Peyer's patch (tissue), 4 donors: Measurements from ENCODE around the gene NTN5. TPM values are rescaled to one million over a fixed set of nuclear protein-coding genes. Genes with fewer than 3 reads are reported as not detected.

Source experiments
- DNase-seq, 3 donors: peaks; one replicate each; pipeline ENCODE4 v3.0.0-alpha.2; 2017 to 2019
- H3K27ac ChIP-seq, 4 donors: fragments of 200-600 bp; sonication (generic); one replicate each; pipeline ENCODE4 v1.5.1; 2016 to 2019
- H3K27me3 ChIP-seq, 2 donors: fragments of 200-600 bp; sonication (generic); one replicate each; pipeline ENCODE4 v1.5.1; 2019
- H3K36me3 ChIP-seq, 3 donors: fragments of 200-600 bp; sonication (generic); one replicate each; pipeline ENCODE4 v1.5.1; 2016 to 2019
- H3K4me1 ChIP-seq, 4 donors: fragments of 200-600 bp; sonication (generic); one replicate each; pipeline ENCODE4 v1.5.1; 2016 to 2019
- H3K4me3 ChIP-seq, 4 donors: fragments of 200-600 bp; sonication (generic); 1 replicate in 3 of 4; 2 replicates in 1 of 4; pipeline ENCODE4 v1.5.1; 2016 to 2019; ENCODE audit warnings: mild to moderate bottlenecking in 1 of 4
- H3K9me3 ChIP-seq, 4 donors: fragments of 200-600 bp; sonication (generic); one replicate each; pipeline ENCODE4 v1.5.1; 2016 to 2019; ENCODE audit warnings: mild to moderate bottlenecking in 1 of 4
- POLR2A ChIP-seq, 2 donors: fragments of 450-650 bp; IDR thresholded peaks; one replicate each; pipeline ENCODE4 v1.5.1; 2017; ENCODE audit warnings: antibody characterized with exemption in 2 of 2, mild to moderate bottlenecking in 2 of 2, moderate library complexity in 2 of 2
- total RNA-seq, 4 donors: library from RNA; depleted of rRNA; stranded (reverse); fragments of >200 nt; gene quantifications; one replicate each; pipeline ENCODE4 v1.1.0, GENCODE V29; 2016
- TF ChIP-seq, protein P1 (sequence below), 6 experiments: fragments of 450-650 bp in 4 of 6; fragments of 200-600 bp in 2 of 6; sonication (generic) in 1 of 6; IDR thresholded peaks; one replicate each; pipeline ENCODE4 v1.5.1; 2017 to 2019; ENCODE audit warnings: antibody characterized with exemption in 6 of 6, mild to moderate bottlenecking in 3 of 6, moderate library complexity in 1 of 6

The NTN5 gene
- total RNA-seq, 4 donors from 2014 or later: 6.8 TPM; not detected in 3

DNA sequence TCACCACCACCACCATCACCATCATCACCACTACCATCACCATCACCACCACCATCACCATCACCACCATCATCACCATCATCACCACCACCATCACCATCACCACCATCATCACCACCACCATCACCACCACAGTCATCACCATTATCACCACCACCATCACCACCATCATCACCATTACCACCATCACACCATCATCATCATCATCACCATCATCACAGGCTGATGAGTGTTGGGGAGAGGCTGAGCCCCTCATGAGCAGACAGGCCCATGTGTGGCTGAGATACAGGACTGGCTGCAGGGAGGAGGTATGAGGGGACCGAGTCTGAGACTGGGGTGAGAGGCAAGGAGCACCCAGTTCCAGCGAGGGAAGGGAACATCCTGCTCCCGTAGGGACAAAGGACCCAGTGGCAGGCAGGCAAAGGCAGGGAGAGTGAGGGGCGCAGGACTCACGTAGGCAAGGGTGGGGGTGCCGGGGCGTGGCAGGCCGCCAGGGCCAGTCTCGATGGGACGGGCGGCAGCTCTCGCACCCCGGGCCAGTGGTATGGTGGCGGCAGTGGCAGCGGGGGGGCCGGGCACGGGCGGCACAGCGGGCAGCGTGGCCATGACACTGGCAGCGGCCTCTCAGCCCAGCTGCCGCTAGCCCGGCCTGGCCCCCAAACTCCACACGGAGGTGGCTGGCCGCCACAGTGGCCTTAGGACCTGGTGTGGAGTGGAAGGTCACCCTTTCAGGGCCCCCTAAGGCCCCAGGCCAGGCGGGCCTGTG, 2.7 kb downstream of the NTN5 start:
- H3K27ac ChIP-seq: no peak overlapping the region

DNA sequence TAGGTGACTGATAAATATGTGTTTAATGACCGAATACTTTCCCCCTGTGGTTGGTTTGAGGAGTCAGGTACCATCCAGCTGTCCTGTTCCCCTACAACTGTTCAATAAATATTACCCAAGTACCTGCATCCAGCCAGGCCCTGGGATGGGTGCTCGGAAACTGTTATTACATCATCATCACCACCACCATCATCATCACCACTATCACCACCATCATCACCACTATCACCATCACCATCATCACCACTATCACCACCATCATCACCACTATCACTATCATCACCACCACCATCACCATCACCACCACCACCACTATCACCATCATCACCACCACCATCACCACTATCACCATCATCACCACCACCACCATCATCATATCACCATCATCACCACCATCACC, 4.1 kb downstream of the NTN5 start:
- no peaks in the 10 kb centered on the region for H3K36me3 ChIP-seq
- H3K4me1 ChIP-seq: no peaks in the 10 kb centered on the region
- H3K4me3 ChIP-seq: no peak overlapping the region
- no peak overlapping the region for H3K27ac ChIP-seq
- no peak for DNase-seq
- TF ChIP-seq, protein P1, sequence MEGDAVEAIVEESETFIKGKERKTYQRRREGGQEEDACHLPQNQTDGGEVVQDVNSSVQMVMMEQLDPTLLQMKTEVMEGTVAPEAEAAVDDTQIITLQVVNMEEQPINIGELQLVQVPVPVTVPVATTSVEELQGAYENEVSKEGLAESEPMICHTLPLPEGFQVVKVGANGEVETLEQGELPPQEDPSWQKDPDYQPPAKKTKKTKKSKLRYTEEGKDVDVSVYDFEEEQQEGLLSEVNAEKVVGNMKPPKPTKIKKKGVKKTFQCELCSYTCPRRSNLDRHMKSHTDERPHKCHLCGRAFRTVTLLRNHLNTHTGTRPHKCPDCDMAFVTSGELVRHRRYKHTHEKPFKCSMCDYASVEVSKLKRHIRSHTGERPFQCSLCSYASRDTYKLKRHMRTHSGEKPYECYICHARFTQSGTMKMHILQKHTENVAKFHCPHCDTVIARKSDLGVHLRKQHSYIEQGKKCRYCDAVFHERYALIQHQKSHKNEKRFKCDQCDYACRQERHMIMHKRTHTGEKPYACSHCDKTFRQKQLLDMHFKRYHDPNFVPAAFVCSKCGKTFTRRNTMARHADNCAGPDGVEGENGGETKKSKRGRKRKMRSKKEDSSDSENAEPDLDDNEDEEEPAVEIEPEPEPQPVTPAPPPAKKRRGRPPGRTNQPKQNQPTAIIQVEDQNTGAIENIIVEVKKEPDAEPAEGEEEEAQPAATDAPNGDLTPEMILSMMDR (IDR thresholded peaks at IDR 0.05): no peak
- TF ChIP-seq POLR2A (IDR thresholded peaks at IDR 0.05): no peak
- H3K27me3 ChIP-seq: no peaks in the 10 kb centered on the region
- no peaks in the 10 kb centered on the region for H3K9me3 ChIP-seq

More for the DNA sequence above, 2.7 kb downstream of the NTN5 start:
- Histone ChIP-seq H3K9me3 (no peaks in the 10 kb centered on the region), H3K4me1 (peaks cover 0 to under 1% (median 0%) of the 10 kb centered on the region in 4 donors), H3K27me3 (no peaks in the 10 kb centered on the region), H3K36me3 (no peaks in the 10 kb centered on the region), H3K4me3 (no peak overlapping the region)
- TF ChIP-seq, protein P1 (IDR thresholded peaks at IDR 0.05): no peak
- no peak for TF ChIP-seq POLR2A (IDR thresholded peaks at IDR 0.05)
- DNase-seq: no peak

GRCh38 chr19:48668332-48668731, 4.5 kb downstream of the NTN5 start:
- Histone ChIP-seq H3K4me3 (no peak overlapping the region), H3K4me1 (no peaks in the 10 kb centered on the region), H3K9me3 (no peaks in the 10 kb centered on the region), H3K27me3 (no peaks in the 10 kb centered on the region), H3K27ac (no peak overlapping the region), H3K36me3 (no peaks in the 10 kb centered on the region)
- TF ChIP-seq POLR2A (IDR thresholded peaks at IDR 0.05): no peak
- TF ChIP-seq, protein P1 (IDR thresholded peaks at IDR 0.05): no peak
- no peak for DNase-seq

GRCh38 chr19:48665786-48666185, 7.0 kb downstream of the NTN5 start:
- no peak overlapping the region for H3K27ac ChIP-seq
- no peak for TF ChIP-seq POLR2A (IDR thresholded peaks at IDR 0.05)
- TF ChIP-seq, protein P1 (IDR thresholded peaks at IDR 0.05): no peak
- no peaks in the 10 kb centered on the region for H3K9me3 ChIP-seq
- no peaks in the 10 kb centered on the region for H3K36me3 ChIP-seq
- DNase-seq: no peak
- no peak overlapping the region for H3K4me3 ChIP-seq
- H3K27me3 ChIP-seq: no peaks in the 10 kb centered on the region
- peaks cover 0 to 5% (median 0%) of the 10 kb centered on the region in 4 donors for H3K4me1 ChIP-seq

DNA sequence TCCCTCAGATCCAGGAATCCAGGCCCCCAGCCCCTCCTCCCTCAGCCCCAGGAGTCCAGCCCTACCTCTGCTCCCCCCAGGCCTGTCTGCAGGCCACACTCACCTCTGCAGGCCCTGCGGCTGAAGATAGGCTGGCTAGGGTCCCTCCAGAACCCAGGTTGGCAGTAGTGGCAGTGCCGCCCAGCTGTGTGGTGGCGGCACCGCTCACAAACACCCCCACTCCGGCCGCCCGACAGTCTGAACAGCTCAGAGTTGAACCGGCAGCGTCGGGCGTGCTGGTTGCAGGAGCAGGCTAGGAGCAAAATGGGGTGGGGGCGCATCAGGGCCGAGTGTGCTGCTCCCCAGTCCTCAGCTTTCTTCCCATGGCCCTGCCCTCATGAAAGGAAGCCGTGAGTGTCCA, 8.3 kb downstream of the NTN5 start:
- no peak overlapping the region for H3K27ac ChIP-seq
- peaks cover 0 to 5% (median 0%) of the 10 kb centered on the region in 4 donors for H3K4me1 ChIP-seq
- H3K9me3 ChIP-seq: no peaks in the 10 kb centered on the region
- DNase-seq: no peak
- H3K4me3 ChIP-seq: no peak overlapping the region
- TF ChIP-seq, protein P1 (IDR thresholded peaks at IDR 0.05): no peak
- no peak for TF ChIP-seq POLR2A (IDR thresholded peaks at IDR 0.05)
- no peaks in the 10 kb centered on the region for H3K36me3 ChIP-seq
- H3K27me3 ChIP-seq: no peaks in the 10 kb centered on the region
